Measurements from ENCODE around the gene MARK1. TPM values are rescaled to one million over a fixed set of nuclear protein-coding genes. Genes with fewer than 3 reads are reported as not detected.

The MARK1 gene
- total RNA-seq, 1 experiment from 2014 or later, result 1.8 TPM

GRCh38 chr1:220485791-220486190 is 42.1 kb upstream of the MARK1 start:
- no peak for TF ChIP-seq CTCF (IDR thresholded peaks at IDR 0.05; ENCODE audit: unreplicated experiment)
- intact Hi-C loops (cut with micrococcal nuclease; ENCODE audit: unreplicated experiment), result loop anchor here (5.0 kb wide), 1 partner anchor 438 kb away; the partner anchor contains the start of gene EPRS1
- no peaks in the 10 kb centered on the region for H3K9me3 Mint-ChIP-seq (ENCODE audit: low read depth, unreplicated experiment)
- no peak for DNase-seq
- H3K4me3 Mint-ChIP-seq (ENCODE audit: low read depth, unreplicated experiment), result no peak overlapping the region
- CTCF ChIA-PET, result no interaction called here
- peaks cover 11% of the 10 kb centered on the region for H3K4me1 Mint-ChIP-seq (ENCODE audit: low read depth, unreplicated experiment)
- no TSS peak for BruUV-seq (replicated peaks)
- peaks cover 6% of the 10 kb centered on the region for H3K36me3 Mint-ChIP-seq (ENCODE audit: insufficient read depth, unreplicated experiment)
- no peak overlapping the region for H3K27ac Mint-ChIP-seq (ENCODE audit: unreplicated experiment)
- no peaks in the 10 kb centered on the region for H3K27me3 Mint-ChIP-seq (ENCODE audit: unreplicated experiment)

GRCh38 chr1:220487297-220487820 is 40.6 kb upstream of the MARK1 start:
- Mint-ChIP-seq H3K27me3 (ENCODE audit: unreplicated experiment) (no peaks in the 10 kb centered on the region), H3K4me3 (ENCODE audit: low read depth, unreplicated experiment) (no peak overlapping the region), H3K4me1 (ENCODE audit: low read depth, unreplicated experiment) (peaks cover 11% of the 10 kb centered on the region), H3K36me3 (ENCODE audit: insufficient read depth, unreplicated experiment) (peaks cover 6% of the 10 kb centered on the region), H3K9me3 (ENCODE audit: low read depth, unreplicated experiment) (no peaks in the 10 kb centered on the region), H3K27ac (ENCODE audit: unreplicated experiment) (peak overlapping the region; percentile 76)
- no TSS peak for BruUV-seq (replicated peaks)
- DNase-seq, result peak; percentile 77
- TF ChIP-seq CTCF (IDR thresholded peaks at IDR 0.05; ENCODE audit: unreplicated experiment), result no peak
- CTCF ChIA-PET, result interaction anchor here (0.5 to 1.2 kb wide), 5 partner anchors 19 to 496 kb away, joined by 3 to 5 read pairs (median 4); no protein-coding TSS in a partner anchor
- intact Hi-C loops (cut with micrococcal nuclease; ENCODE audit: unreplicated experiment), result loop anchor here (5.0 kb wide), 1 partner anchor 440 kb away; the partner anchor contains the start of gene EPRS1

GRCh38 chr1:220491891-220492290 is 36.0 kb upstream of the MARK1 start:
- intact Hi-C loops (cut with micrococcal nuclease; ENCODE audit: unreplicated experiment), result no loop called here
- no peak for DNase-seq
- H3K9me3 Mint-ChIP-seq (ENCODE audit: low read depth, unreplicated experiment), result no peaks in the 10 kb centered on the region
- H3K4me3 Mint-ChIP-seq (ENCODE audit: low read depth, unreplicated experiment), result no peak overlapping the region
- no peaks in the 10 kb centered on the region for H3K27me3 Mint-ChIP-seq (ENCODE audit: unreplicated experiment)
- peaks cover 11% of the 10 kb centered on the region for H3K4me1 Mint-ChIP-seq (ENCODE audit: low read depth, unreplicated experiment)
- peaks cover 6% of the 10 kb centered on the region for H3K36me3 Mint-ChIP-seq (ENCODE audit: insufficient read depth, unreplicated experiment)
- no TSS peak for BruUV-seq (replicated peaks)
- CTCF ChIA-PET, result no interaction called here
- no peak overlapping the region for H3K27ac Mint-ChIP-seq (ENCODE audit: unreplicated experiment)
- TF ChIP-seq CTCF (IDR thresholded peaks at IDR 0.05; ENCODE audit: unreplicated experiment), result no peak

GRCh38 chr1:220497220-220497947 is 30.6 kb upstream of the MARK1 start:
- Mint-ChIP-seq H3K27ac (ENCODE audit: unreplicated experiment) (no peak overlapping the region), H3K9me3 (ENCODE audit: low read depth, unreplicated experiment) (no peaks in the 10 kb centered on the region), H3K4me1 (ENCODE audit: low read depth, unreplicated experiment) (peaks cover 7% of the 10 kb centered on the region), H3K4me3 (ENCODE audit: low read depth, unreplicated experiment) (no peak overlapping the region), H3K36me3 (ENCODE audit: insufficient read depth, unreplicated experiment) (no peaks in the 10 kb centered on the region), H3K27me3 (ENCODE audit: unreplicated experiment) (no peaks in the 10 kb centered on the region)
- CTCF ChIA-PET, result interaction anchor here (0.7 kb wide), 1 partner anchor 115 kb away, joined by 3 read pairs; no protein-coding TSS in a partner anchor
- no TSS peak for BruUV-seq (replicated peaks)
- no peak for TF ChIP-seq CTCF (IDR thresholded peaks at IDR 0.05; ENCODE audit: unreplicated experiment)
- DNase-seq, result no peak
- intact Hi-C loops (cut with micrococcal nuclease; ENCODE audit: unreplicated experiment), result no loop called here
